Measurements from ENCODE around the gene SLC15A4.

The SLC15A4 gene

DNA sequence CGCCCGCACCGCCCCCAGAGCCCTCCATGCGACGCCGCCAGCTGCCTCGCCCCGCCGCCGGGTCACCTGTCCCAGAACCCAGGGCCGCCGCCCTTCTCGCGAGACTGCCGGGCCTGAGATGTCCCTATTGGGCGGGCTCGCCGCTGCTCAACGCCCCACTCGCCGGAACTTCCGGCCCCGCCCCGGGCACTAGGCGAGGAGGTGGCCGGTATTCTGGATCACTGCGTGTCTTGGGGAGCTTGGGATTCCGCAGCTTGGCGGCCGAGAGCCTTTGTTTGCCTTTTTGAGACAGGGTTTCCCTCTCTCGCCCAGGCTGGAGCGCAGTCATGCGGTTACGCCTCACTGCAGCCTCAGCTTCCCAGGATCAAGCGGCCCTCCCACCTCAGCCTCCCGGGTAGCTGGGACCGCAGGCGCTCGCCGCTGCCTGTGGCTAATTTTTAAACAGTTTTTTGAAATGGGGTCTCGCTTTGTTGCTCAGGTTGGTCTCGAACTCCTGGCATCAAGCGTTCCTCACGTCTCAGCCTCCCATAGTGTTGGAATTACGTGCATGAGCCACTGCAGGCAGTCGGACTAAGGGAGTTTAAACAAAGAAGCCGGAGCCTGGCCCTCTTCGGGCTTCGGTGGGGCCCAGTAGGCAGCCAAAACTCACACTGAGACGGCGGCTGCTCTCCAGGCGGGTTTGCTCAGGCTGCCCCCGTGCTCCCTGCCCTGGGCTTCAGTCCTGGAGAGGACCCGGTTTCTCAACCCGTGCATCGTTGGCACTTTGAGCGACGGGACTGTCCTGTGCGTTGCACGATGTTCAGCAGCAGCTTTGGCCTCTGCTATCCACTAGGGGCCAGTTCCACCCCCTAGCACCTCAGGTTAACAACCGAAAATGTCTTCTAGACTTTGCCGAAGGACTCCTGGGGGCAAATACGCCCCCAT, at the start of gene SLC15A4:
SLC15A4 (minus strand) TSS at position 43 of the 924 bp plus-strand sequence; CDS start at position 28, 15 bp downstream.
- Mint-ChIP-seq H3K9me3 (peaks cover 3% of the 10 kb centered on the region in 2 donors), H3K27ac (peak within 1 kb of the TSS; percentile 95), H3K4me3 (peak within 1 kb of the TSS; percentile 83 to 95), H3K27me3 (no peaks in the 10 kb centered on the region), H3K36me3 (peaks cover 35 to 42% of the 10 kb centered on the region in 2 donors), H3K4me1 (peaks cover 31 to 50% of the 10 kb centered on the region in 2 donors)
- DNase-seq (peak; percentile 96), ATAC-seq (replicated peaks) (peak; percentile 84 to 89)

- Mint-ChIP-seq H3K9me3 (peaks cover 10% of the 10 kb centered on the region in 2 donors), H3K27ac (no peak overlapping the region), H3K36me3 (peaks cover 3 to 8% of the 10 kb centered on the region in 2 donors), H3K4me3 (no peak overlapping the region), H3K4me1 (no peaks in the 10 kb centered on the region), H3K27me3 (peaks cover 5 to 10% of the 10 kb centered on the region in 2 donors)
- DNase-seq: no peak
- no peak for ATAC-seq (replicated peaks)
Observed at GRCh38 chr12:128872303-128872702, 48.5 kb upstream of the SLC15A4 start.

DNA sequence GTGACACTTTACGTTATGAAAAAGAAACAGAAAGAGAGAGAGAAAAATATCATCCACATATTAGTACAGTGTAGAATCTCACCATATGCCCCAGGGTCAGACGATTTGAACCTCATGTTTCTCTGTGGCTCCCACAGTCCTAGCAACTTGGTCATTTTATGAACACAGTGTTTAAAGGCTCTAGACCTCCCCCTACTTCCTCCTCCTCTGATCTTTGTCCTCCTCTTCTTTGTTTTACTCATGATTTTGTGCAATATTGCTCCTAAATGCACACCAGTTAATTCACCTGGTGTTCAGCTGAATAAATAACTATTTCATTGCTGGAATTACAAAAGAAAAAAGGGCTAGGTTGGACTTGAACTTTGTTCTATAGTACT, 47.7 kb upstream of the SLC15A4 start:
- Mint-ChIP-seq H3K27ac (no peak overlapping the region), H3K36me3 (peaks cover 3 to 4% of the 10 kb centered on the region in 2 donors), H3K27me3 (peaks cover 5 to 12% of the 10 kb centered on the region in 2 donors), H3K9me3 (peaks cover 7 to 10% of the 10 kb centered on the region in 2 donors), H3K4me1 (no peaks in the 10 kb centered on the region), H3K4me3 (no peak overlapping the region)
- no peak for ATAC-seq (replicated peaks)
- no peak for DNase-seq

- Mint-ChIP-seq H3K4me1 (peaks cover 0 to 3% of the 10 kb centered on the region in 2 donors), H3K27ac (no peak overlapping the region), H3K36me3 (no peaks in the 10 kb centered on the region), H3K27me3 (peaks cover 9 to 13% of the 10 kb centered on the region in 2 donors), H3K4me3 (no peak overlapping the region), H3K9me3 (no peaks in the 10 kb centered on the region)
- ATAC-seq (replicated peaks) (no peak), DNase-seq (no peak)
Observed at GRCh38 chr12:128867466-128867865, 43.7 kb upstream of the SLC15A4 start.

GRCh38 chr12:128864516-128865186, 40.9 kb upstream of the SLC15A4 start:
- ATAC-seq (replicated peaks): no peak
- Mint-ChIP-seq H3K27ac (peak overlapping the region; percentile 4), H3K27me3 (peaks cover 5 to 15% of the 10 kb centered on the region in 2 donors), H3K36me3 (no peaks in the 10 kb centered on the region), H3K9me3 (no peaks in the 10 kb centered on the region), H3K4me3 (no peak overlapping the region), H3K4me1 (peaks cover 0 to 3% of the 10 kb centered on the region in 2 donors)
- DNase-seq: no peak

- no peaks in the 10 kb centered on the region for H3K9me3 Mint-ChIP-seq
- peaks cover 0 to 3% of the 10 kb centered on the region in 2 donors for H3K4me1 Mint-ChIP-seq
- H3K4me3 Mint-ChIP-seq: no peak overlapping the region
- H3K36me3 Mint-ChIP-seq: no peaks in the 10 kb centered on the region
- no peak overlapping the region for H3K27ac Mint-ChIP-seq
- H3K27me3 Mint-ChIP-seq: peaks cover 11 to 22% of the 10 kb centered on the region in 2 donors
- no peak for ATAC-seq (replicated peaks)
- no peak for DNase-seq
Observed at GRCh38 chr12:128863957-128864356, 40.2 kb upstream of the SLC15A4 start.

DNA sequence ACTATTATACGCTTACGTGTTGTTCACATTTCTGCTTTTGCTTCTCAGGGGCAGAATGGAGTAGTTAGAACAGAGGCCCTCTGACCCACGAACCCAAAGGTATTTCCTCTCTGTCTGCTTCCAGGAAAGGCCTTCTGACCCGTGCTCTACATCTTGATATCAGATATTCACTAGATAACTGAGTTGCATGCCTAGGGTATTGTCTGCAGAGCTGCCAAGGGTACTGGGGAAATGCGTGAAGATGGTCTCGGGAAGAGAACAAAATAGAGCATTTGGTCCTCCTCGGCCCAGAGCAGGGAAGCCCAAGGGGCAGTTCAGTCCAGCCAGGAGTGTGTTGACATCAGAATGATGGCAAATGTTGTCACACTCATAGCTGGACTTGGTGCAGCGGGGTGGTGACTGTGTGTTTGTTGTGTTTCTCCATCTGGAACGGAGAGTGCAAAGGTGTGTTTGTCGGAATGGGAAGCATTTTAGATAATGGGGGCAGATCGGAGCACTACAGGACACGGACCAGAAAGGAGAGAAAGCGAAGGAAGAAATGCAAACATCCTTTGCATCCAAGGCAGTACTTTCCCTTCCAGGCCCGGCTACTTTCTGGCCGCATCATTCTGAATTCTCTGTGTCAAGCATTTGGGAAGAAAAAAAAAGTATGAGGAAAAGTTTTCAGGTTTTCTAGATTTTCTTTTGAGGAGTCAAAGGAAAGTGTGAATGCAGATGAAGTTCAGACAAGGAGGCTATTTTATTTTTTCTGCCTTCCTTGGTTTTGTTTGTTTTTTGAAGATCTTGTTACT, 37.7 kb upstream of the SLC15A4 start:
- Mint-ChIP-seq H3K4me1 (peaks cover 7 to 12% of the 10 kb centered on the region in 2 donors), H3K27ac (no peak overlapping the region), H3K4me3 (no peak overlapping the region), H3K9me3 (peaks cover 0 to under 1% of the 10 kb centered on the region in 2 donors), H3K36me3 (peaks cover under 1 to 4% of the 10 kb centered on the region in 2 donors), H3K27me3 (peaks cover 13 to 20% of the 10 kb centered on the region in 2 donors)
- ATAC-seq (replicated peaks) (no peak), DNase-seq (no peak)

DNA sequence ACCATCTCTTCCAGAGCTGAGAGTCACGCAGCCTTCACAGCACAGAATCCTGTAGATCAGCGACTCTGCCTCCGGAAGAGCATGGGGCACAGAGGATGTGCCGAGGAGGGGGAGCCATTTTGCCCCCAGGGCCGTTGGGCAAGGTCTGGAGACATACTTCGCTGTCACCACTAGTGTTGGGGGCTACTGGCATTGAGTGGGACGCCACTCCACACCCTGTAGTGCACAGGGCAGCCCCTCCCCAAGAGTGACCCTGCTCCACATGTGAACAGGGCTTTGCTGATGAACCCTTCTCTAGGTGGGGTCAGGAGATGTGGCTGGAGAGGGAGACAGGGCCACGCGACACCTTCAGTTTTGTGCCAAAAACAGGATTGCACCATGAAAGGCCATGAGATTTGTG, 35.6 kb upstream of the SLC15A4 start:
- Mint-ChIP-seq H3K4me3 (no peak overlapping the region), H3K4me1 (peaks cover 7 to 19% of the 10 kb centered on the region in 2 donors), H3K9me3 (peaks cover 0 to 2% of the 10 kb centered on the region in 2 donors), H3K27ac (no peak overlapping the region), H3K36me3 (peaks cover 4 to 8% of the 10 kb centered on the region in 2 donors), H3K27me3 (peaks cover 20 to 26% of the 10 kb centered on the region in 2 donors)
- DNase-seq (no peak), ATAC-seq (replicated peaks) (no peak)

GRCh38 chr12:128857133-128857763, 33.5 kb upstream of the SLC15A4 start:
- Mint-ChIP-seq H3K36me3 (peaks cover 4 to 8% of the 10 kb centered on the region in 2 donors), H3K4me1 (peaks cover 9 to 24% of the 10 kb centered on the region in 2 donors), H3K4me3 (no peak overlapping the region), H3K9me3 (peaks cover 0 to 2% of the 10 kb centered on the region in 2 donors), H3K27me3 (peaks cover 24 to 28% of the 10 kb centered on the region in 2 donors), H3K27ac (no peak overlapping the region)
- no peak for ATAC-seq (replicated peaks)
- no peak for DNase-seq

- Mint-ChIP-seq H3K36me3 (peaks cover 4 to 8% of the 10 kb centered on the region in 2 donors), H3K9me3 (peaks cover 0 to 2% of the 10 kb centered on the region in 2 donors), H3K27me3 (peaks cover 24 to 30% of the 10 kb centered on the region in 2 donors), H3K27ac (no peak overlapping the region), H3K4me3 (no peak overlapping the region), H3K4me1 (peaks cover 9 to 24% of the 10 kb centered on the region in 2 donors)
- DNase-seq (no peak), ATAC-seq (replicated peaks) (no peak)
Observed at GRCh38 chr12:128856791-128857078, 33.0 kb upstream of the SLC15A4 start.

- Mint-ChIP-seq H3K36me3 (peaks cover 4 to 8% of the 10 kb centered on the region in 2 donors), H3K4me1 (peaks cover 9 to 24% of the 10 kb centered on the region in 2 donors), H3K27ac (peak overlapping the region; percentile 32), H3K27me3 (peaks cover 24 to 30% of the 10 kb centered on the region in 2 donors), H3K4me3 (peak overlapping the region in 1 of 2 donors; percentile 42), H3K9me3 (peaks cover 0 to 2% of the 10 kb centered on the region in 2 donors)
- no peak for DNase-seq
- ATAC-seq (replicated peaks): peak; percentile 58 to 74
Observed at GRCh38 chr12:128856035-128856790, 32.5 kb upstream of the SLC15A4 start.

GRCh38 chr12:128853600-128854197, 29.9 kb upstream of the SLC15A4 start:
- H3K4me1 Mint-ChIP-seq: peaks cover 9 to 24% of the 10 kb centered on the region in 2 donors
- peak overlapping the region; percentile 76 to 83 for H3K4me3 Mint-ChIP-seq
- no peak overlapping the region for H3K27ac Mint-ChIP-seq
- peaks cover 4 to 8% of the 10 kb centered on the region in 2 donors for H3K36me3 Mint-ChIP-seq
- peaks cover 0 to 2% of the 10 kb centered on the region in 2 donors for H3K9me3 Mint-ChIP-seq
- peaks cover 13 to 21% of the 10 kb centered on the region in 2 donors for H3K27me3 Mint-ChIP-seq
- no peak for DNase-seq
- peak; percentile 53 to 55 for ATAC-seq (replicated peaks)
